NCI-H446 treated with DMSO at 0.1 percent for 48 hours (cell line): Measurements from ENCODE around the gene LRRC25.

Experiments used
- DNase-seq: peaks from one replicate; lab custom pipeline; 2025; lab: John Stamatoyannopoulos, UW

LRRC25 gene

GRCh38 chr19:18345296-18345695 lies 52.1 kb downstream of the LRRC25 start:
- no peak for DNase-seq

GRCh38 chr19:18344582-18344950 lies 52.9 kb downstream of the LRRC25 start:
- DNase-seq: no peak

GRCh38 chr19:18342090-18342632 lies 55.3 kb downstream of the LRRC25 start:
- no peak for DNase-seq
